K562 (cell line): Measurements from ENCODE around the gene CFAP251. TPM values are rescaled to one million over a fixed set of nuclear protein-coding genes. Genes with fewer than 3 reads are reported as not detected.

Experiments used
- ATF7 ChIP-seq: fragments of 450-650 bp; IDR thresholded peaks from 2 replicates; pipeline ENCODE4 v1.7.1; 2014; ENCODE audit warnings: mild to moderate bottlenecking, moderate library complexity
- ETV5 ChIP-seq: sonication (generic); formaldehyde crosslinking; IDR thresholded peaks from 2 replicates; pipeline ENCODE4 v1.4.0; 2020; ENCODE audit warnings: low read depth, mild to moderate bottlenecking, missing genetic modification reagents
- NR0B1 ChIP-seq: fragments of 450-650 bp; IDR thresholded peaks from one replicate; pipeline ENCODE4 v1.6.1; 2018; ENCODE audit warnings: mild to moderate bottlenecking, moderate library complexity; ENCODE audit not compliant: partially characterized antibody
- POLR2A ChIP-seq: fragments of 450-650 bp; conservative IDR thresholded peaks from 2 replicates; pipeline ENCODE4 v1.6.1; 2016
- SETDB1 ChIP-seq: IDR thresholded peaks from one replicate; pipeline ENCODE4 v1.6.1; 2012; ENCODE audit warnings: low read length, control low read depth, inconsistent platforms
- ZHX1 ChIP-seq: fragments of 150-350 bp; conservative IDR thresholded peaks from 2 replicates; pipeline ENCODE4 v1.6.1; 2014; ENCODE audit warnings: low read length
- ZNF23 ChIP-seq: fragments of 250-450 bp; sonication (Bioruptor Pico); IDR thresholded peaks from 2 replicates; pipeline ENCODE4 v1.4.0; 2020; ENCODE audit warnings: mild to moderate bottlenecking
- ZZZ3 ChIP-seq: fragments of 450-650 bp; IDR thresholded peaks from 2 replicates; pipeline ENCODE4 v1.6.1; 2016; ENCODE audit warnings: antibody characterized with exemption, mild to moderate bottlenecking, moderate library complexity
- polyA plus RNA-seq, 8 experiments: library from polyadenylated mRNA; depleted of rRNA in 4 of 8; stranded (reverse) in 5 of 8; unstranded in 3 of 8; fragments of >200 nt; fragmentation: Nextera tagmentation in 2 of 8; fragmentation: Illumina TruSeq in 1 of 8; extraction: Ambion mirVana in 2 of 8; extraction: Trizol in 1 of 8; gene quantifications; 2 replicates each; pipeline versions ENCODE4 v1.2.1 to v1.2.3, GENCODE V29; 2011 to 2014; ENCODE audit warnings: inconsistent platforms in 1 of 8, missing spikeins in 1 of 8
- total RNA-seq, 7 experiments: library from RNA; depleted of rRNA in 6 of 7; stranded (reverse); fragments of >200 nt in 6 of 7; fragmentation: Illumina TruSeq in 2 of 7; extraction: Trizol in 2 of 7; gene quantifications; 2 replicates each; pipeline versions ENCODE4 v1.2.1 to v1.2.3, GENCODE V29; 2011 to 2021; ENCODE audit warnings: low replicate concordance in 1 of 7

Gene CFAP251
- total and polyA plus RNA-seq, 9 of the 15 experiments (the other 6 are each of a cell fraction or from before 2014, with no cell fraction given), result 16.6 to 31.0 (median 19.1) TPM

- TF ChIP-seq ZHX1 (no peak), SETDB1 (no peak), ZZZ3 (no peak), ETV5 (CRISPR knock-in tag) (no peak), ATF7 (no peak), POLR2A (no peak), NR0B1 (no peak), ZNF23 (CRISPR knock-in tag) (no peak)
These were observed 109.9 kb downstream of the CFAP251 start (continued) for GRCh38 chr12:122028165-122028904.
